Activated T-helper 2 cell treated with anti-CD3 and anti-CD28 coated beads, Interferon-gamma antibody, Interleukin-2, Interleukin-4, amounts not matched to agents 10 μg/mL and 5 μg/mL and 100 μg/mL, durations not matched to agents 14 hours and 24 hours and 36 hours (primary cell): ENCODE results near the gene TMEM45B. TPM values are rescaled to one million over a fixed set of nuclear protein-coding genes. Genes with fewer than 3 reads are reported as not detected.
A peak's percentile ranks its signal among the peaks of the same experiment; 100 is the strongest.
"Not testable (repeated sequence)": the region's sequence is repeated elsewhere in the genome, so short reads cannot be mapped to it uniquely, and the experiment has no call there.

ENCODE experiments used
- DNase-seq: peaks from one replicate; pipeline ENCODE4 v3.0.0; 2021; ENCODE audit warnings: low spot score
- H3K27ac Mint-ChIP-seq: one replicate; pipeline ENCODE4 v1.8.0; 2021; ENCODE audit warnings: mixed read lengths
- H3K27me3 Mint-ChIP-seq: one replicate; pipeline ENCODE4 v1.8.0; 2021; ENCODE audit warnings: low read depth, mixed read lengths
- H3K36me3 Mint-ChIP-seq: one replicate; pipeline ENCODE4 v1.8.0; 2021; ENCODE audit warnings: low read depth, mixed read lengths
- H3K4me1 Mint-ChIP-seq: one replicate; pipeline ENCODE4 v1.8.0; 2021; ENCODE audit warnings: low read depth, mixed read lengths
- H3K4me3 Mint-ChIP-seq: one replicate; pipeline ENCODE4 v1.8.0; 2021; ENCODE audit warnings: low read depth, mild to moderate bottlenecking, moderate library complexity, mixed read lengths
- H3K9me3 Mint-ChIP-seq: one replicate; pipeline ENCODE4 v1.8.0; 2021; ENCODE audit warnings: mixed read lengths
- intact Hi-C: fragments of 100-400 bp; cut with micrococcal nuclease; formaldehyde crosslinking; loops from one replicate; pipeline ENCODE4 v1.15.1; 2023
- total RNA-seq: library from RNA; stranded (reverse); gene quantifications from 2 replicates; pipeline ENCODE4 v1.2.3, GENCODE V29; 2022

Gene TMEM45B
- total RNA-seq, 1 donor from 2014 or later: 0.27 TPM

DNA sequence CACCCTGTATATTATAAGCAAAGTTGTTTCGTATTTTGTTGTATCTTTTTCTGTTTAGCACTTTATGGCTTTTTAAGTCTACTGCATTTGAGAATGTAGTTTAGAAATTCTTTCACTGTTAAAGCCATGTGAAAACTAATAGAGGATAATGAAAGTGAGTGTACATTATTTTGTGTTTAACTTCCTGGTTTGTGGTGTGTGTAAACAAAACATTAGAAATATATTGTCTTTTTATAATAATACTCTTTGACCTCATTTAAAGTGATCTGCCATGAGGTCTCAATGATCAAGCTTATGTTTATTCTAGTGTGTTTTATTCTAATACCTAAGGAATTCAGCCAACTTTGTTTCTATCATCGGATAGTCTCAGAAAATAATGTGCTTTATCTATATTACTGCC, 27.4 kb upstream of the TMEM45B start:
- Mint-ChIP-seq H3K4me1 (peaks cover 13% of the 10 kb centered on the region), H3K36me3 (no peaks in the 10 kb centered on the region), H3K27ac (no peak overlapping the region), H3K4me3 (no peak overlapping the region), H3K27me3 (peaks cover 9% of the 10 kb centered on the region), H3K9me3 (no peaks in the 10 kb centered on the region)
- no peak for DNase-seq
- intact Hi-C loops: no loop called here

DNA sequence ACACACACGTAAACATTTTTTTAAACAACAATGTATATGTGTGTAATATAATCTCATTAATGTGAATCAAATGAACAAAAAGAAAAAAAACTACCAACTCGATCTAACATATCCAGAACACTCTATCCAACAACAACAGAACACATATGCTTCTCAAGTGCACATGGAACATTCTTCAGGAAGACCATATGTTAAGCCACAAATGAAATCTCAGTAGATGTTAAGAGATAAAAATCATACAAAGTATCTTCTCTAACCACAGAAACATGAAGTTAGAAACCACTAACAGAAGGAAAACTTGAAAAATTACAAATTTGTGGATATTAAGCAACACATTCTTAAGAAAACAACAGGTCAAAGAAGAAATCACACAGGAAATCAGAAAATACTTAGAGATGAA, 25.5 kb upstream of the TMEM45B start:
- Mint-ChIP-seq H3K27ac (no peak overlapping the region), H3K36me3 (no peaks in the 10 kb centered on the region), H3K27me3 (peaks cover 9% of the 10 kb centered on the region), H3K9me3 (no peaks in the 10 kb centered on the region), H3K4me3 (no peak overlapping the region), H3K4me1 (peaks cover 13% of the 10 kb centered on the region)
- intact Hi-C loops: no loop called here
- DNase-seq: no peak

DNA sequence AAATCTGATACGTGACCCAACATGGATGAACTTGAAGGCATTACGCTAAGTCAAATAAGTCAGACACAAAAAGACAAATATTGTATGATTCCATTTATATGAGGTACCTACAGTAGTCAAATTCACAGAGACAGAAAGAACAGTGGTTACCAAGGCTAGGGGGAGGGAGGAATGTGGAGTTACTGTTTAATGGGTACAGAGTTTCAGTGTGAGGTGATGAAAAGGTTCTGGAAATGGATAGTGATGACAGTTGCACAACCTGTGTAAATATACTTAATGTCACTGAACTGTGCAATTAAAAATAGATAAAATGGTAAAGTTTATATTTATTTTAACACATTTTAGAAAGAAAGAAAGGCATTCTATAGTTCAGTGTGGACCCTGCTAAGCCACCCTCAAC, 24.1 kb upstream of the TMEM45B start:
- intact Hi-C loops: no loop called here
- Mint-ChIP-seq H3K27ac (no peak overlapping the region), H3K27me3 (peaks cover 9% of the 10 kb centered on the region), H3K36me3 (no peaks in the 10 kb centered on the region), H3K9me3 (peaks cover 9% of the 10 kb centered on the region), H3K4me3 (no peak overlapping the region), H3K4me1 (peaks cover 13% of the 10 kb centered on the region)
- DNase-seq: no peak

- no peak overlapping the region for H3K4me3 Mint-ChIP-seq
- peaks cover 13% of the 10 kb centered on the region for H3K4me1 Mint-ChIP-seq
- intact Hi-C loops: no loop called here
- H3K27ac Mint-ChIP-seq: no peak overlapping the region
- no peaks in the 10 kb centered on the region for H3K36me3 Mint-ChIP-seq
- peaks cover 9% of the 10 kb centered on the region for H3K27me3 Mint-ChIP-seq
- no peak for DNase-seq
- H3K9me3 Mint-ChIP-seq: peaks cover 9% of the 10 kb centered on the region
Observed at GRCh38 chr11:129792663-129793062, 23.0 kb upstream of the TMEM45B start.

GRCh38 chr11:129795089-129795488, 20.6 kb upstream of the TMEM45B start:
- intact Hi-C loops: no loop called here
- Mint-ChIP-seq H3K27ac (no peak overlapping the region), H3K36me3 (no peaks in the 10 kb centered on the region), H3K4me3 (no peak overlapping the region), H3K27me3 (peaks cover 7% of the 10 kb centered on the region), H3K4me1 (peaks cover 11% of the 10 kb centered on the region), H3K9me3 (peaks cover 17% of the 10 kb centered on the region)
- no peak for DNase-seq

- Mint-ChIP-seq H3K27ac (no peak overlapping the region), H3K4me3 (no peak overlapping the region), H3K9me3 (peaks cover 21% of the 10 kb centered on the region), H3K27me3 (no peaks in the 10 kb centered on the region), H3K4me1 (no peaks in the 10 kb centered on the region), H3K36me3 (no peaks in the 10 kb centered on the region)
- intact Hi-C loops: no loop called here
- no peak for DNase-seq
Observed at GRCh38 chr11:129798212-129798611, 17.4 kb upstream of the TMEM45B start.

DNA sequence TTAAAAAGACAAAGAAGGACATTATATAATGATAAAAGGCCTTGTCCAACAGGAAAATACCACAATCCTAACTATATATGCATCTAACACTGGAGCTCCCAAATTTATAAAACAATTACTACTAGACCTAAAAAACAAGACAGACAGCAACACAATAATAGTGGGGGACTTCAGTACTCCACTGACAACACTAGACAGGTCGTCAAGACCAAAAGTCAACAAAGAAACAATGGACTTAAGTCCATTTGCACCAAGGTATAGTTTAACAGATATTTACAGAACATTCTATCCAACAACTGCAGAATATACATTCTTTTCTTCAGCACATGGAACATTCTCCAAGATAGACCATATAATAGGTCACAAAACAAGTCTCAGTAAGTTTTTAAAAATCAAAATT, 15.5 kb upstream of the TMEM45B start:
- H3K9me3 Mint-ChIP-seq: peaks cover 29% of the 10 kb centered on the region
- H3K4me1 Mint-ChIP-seq, H3K27me3 Mint-ChIP-seq, DNase-seq, intact Hi-C loops, H3K36me3 Mint-ChIP-seq, H3K27ac Mint-ChIP-seq, H3K4me3 Mint-ChIP-seq: not testable (repeated sequence)

DNA sequence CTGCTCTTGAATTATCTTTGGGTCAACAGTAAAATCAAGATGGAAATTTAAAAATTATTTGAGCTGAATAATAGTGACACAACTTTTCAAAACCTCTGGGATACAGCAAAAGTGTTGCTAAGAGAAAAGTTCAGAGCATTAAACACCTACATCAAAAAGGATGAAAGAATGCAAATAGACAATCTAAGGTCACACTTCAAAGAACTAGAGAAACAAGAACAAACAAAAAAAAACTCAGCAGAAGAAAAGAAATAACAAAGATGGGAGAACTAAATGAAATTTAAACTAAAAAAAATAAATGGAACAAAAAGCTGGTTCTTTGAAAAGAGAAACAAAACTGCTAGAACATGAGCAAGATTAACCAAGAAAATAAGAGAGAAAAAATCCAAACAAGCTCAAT, 15.0 kb upstream of the TMEM45B start:
- Mint-ChIP-seq H3K36me3 (no peaks in the 10 kb centered on the region), H3K27ac (no peak overlapping the region), H3K4me1 (peaks cover 9% of the 10 kb centered on the region), H3K27me3 (no peaks in the 10 kb centered on the region), H3K9me3 (peaks cover 29% of the 10 kb centered on the region), H3K4me3 (no peak overlapping the region)
- intact Hi-C loops: no loop called here
- DNase-seq: no peak

- H3K4me1 Mint-ChIP-seq: peaks cover 9% of the 10 kb centered on the region
- H3K4me3 Mint-ChIP-seq: no peak overlapping the region
- intact Hi-C loops: no loop called here
- DNase-seq: no peak
- H3K9me3 Mint-ChIP-seq: peaks cover 31% of the 10 kb centered on the region
- no peaks in the 10 kb centered on the region for H3K36me3 Mint-ChIP-seq
- H3K27me3 Mint-ChIP-seq: peaks cover 11% of the 10 kb centered on the region
- H3K27ac Mint-ChIP-seq: no peak overlapping the region
Observed at GRCh38 chr11:129803533-129803932, 12.1 kb upstream of the TMEM45B start.

GRCh38 chr11:129804012-129804411, 11.6 kb upstream of the TMEM45B start:
- H3K27ac Mint-ChIP-seq: no peak overlapping the region
- peaks cover 9% of the 10 kb centered on the region for H3K4me1 Mint-ChIP-seq
- DNase-seq: no peak
- no peaks in the 10 kb centered on the region for H3K36me3 Mint-ChIP-seq
- H3K4me3 Mint-ChIP-seq: no peak overlapping the region
- peaks cover 26% of the 10 kb centered on the region for H3K9me3 Mint-ChIP-seq
- peaks cover 11% of the 10 kb centered on the region for H3K27me3 Mint-ChIP-seq
- intact Hi-C loops: no loop called here

GRCh38 chr11:129808241-129808640, 7.4 kb upstream of the TMEM45B start:
- H3K4me1 Mint-ChIP-seq, H3K4me3 Mint-ChIP-seq, intact Hi-C loops, H3K27ac Mint-ChIP-seq, DNase-seq, H3K36me3 Mint-ChIP-seq: not testable (repeated sequence)
- H3K9me3 Mint-ChIP-seq: peaks cover 21% of the 10 kb centered on the region
- peaks cover 16% of the 10 kb centered on the region for H3K27me3 Mint-ChIP-seq

GRCh38 chr11:129813231-129813791, 2.3 kb upstream of the TMEM45B start:
- H3K4me1 Mint-ChIP-seq: peaks cover 23% of the 10 kb centered on the region

GRCh38 chr11:129814244-129815014, 1.2 kb upstream of the TMEM45B start:
- no peaks in the 10 kb centered on the region for H3K36me3 Mint-ChIP-seq
- intact Hi-C loops: no loop called here
- H3K9me3 Mint-ChIP-seq: no peaks in the 10 kb centered on the region
- peak overlapping the region; percentile 51 for H3K4me3 Mint-ChIP-seq
- peaks cover 39% of the 10 kb centered on the region for H3K27me3 Mint-ChIP-seq
- no peak overlapping the region for H3K27ac Mint-ChIP-seq
- peaks cover 28% of the 10 kb centered on the region for H3K4me1 Mint-ChIP-seq
- DNase-seq: peak; percentile 52

More at GRCh38 chr11:129813231-129813791, 2.3 kb upstream of the TMEM45B start:
- H3K36me3 Mint-ChIP-seq: no peaks in the 10 kb centered on the region
- no peak overlapping the region for H3K27ac Mint-ChIP-seq
- no peak for DNase-seq
- intact Hi-C loops: no loop called here
- H3K27me3 Mint-ChIP-seq: peaks cover 34% of the 10 kb centered on the region
- peak overlapping the region; percentile 51 for H3K4me3 Mint-ChIP-seq
- no peaks in the 10 kb centered on the region for H3K9me3 Mint-ChIP-seq
